NCI-H2029 (cell line): ENCODE data around the gene SERPIND1.
"Not testable (repeated sequence)": the region's sequence is repeated elsewhere in the genome, so short reads cannot be mapped to it uniquely, and the experiment has no call there.

ENCODE experiments used
- DNase-seq: peaks from one replicate; lab custom pipeline; 2025; lab: John Stamatoyannopoulos, UW

SERPIND1 gene

GRCh38 chr22:20773793-20774212 is at the start of gene SERPIND1:
SERPIND1 (plus strand) TSS chr22:20774113; CDS start chr22:20779313, 5,200 bp downstream.
- DNase-seq = no peak

- no peak for DNase-seq
These were observed 49.0 kb upstream of the SERPIND1 start for GRCh38 chr22:20724676-20725454.

- no peak for DNase-seq
These were observed 47.8 kb upstream of the SERPIND1 start for GRCh38 chr22:20725987-20726558.

- no peak for DNase-seq
These were observed 46.5 kb upstream of the SERPIND1 start for GRCh38 chr22:20727118-20728015.

- no peak for DNase-seq
These were observed 45.3 kb upstream of the SERPIND1 start for GRCh38 chr22:20728523-20729190.

GRCh38 chr22:20729194-20729593 is 44.7 kb upstream of the SERPIND1 start:
- no peak for DNase-seq

- not testable (repeated sequence) for DNase-seq
These were observed 41.5 kb upstream of the SERPIND1 start for GRCh38 chr22:20732431-20732830.

- not testable (repeated sequence) for DNase-seq
These were observed 38.4 kb upstream of the SERPIND1 start for GRCh38 chr22:20735356-20736162.

GRCh38 chr22:20736891-20737290 is 37.0 kb upstream of the SERPIND1 start:
- not testable (repeated sequence) for DNase-seq

GRCh38 chr22:20738394-20739089 is 35.4 kb upstream of the SERPIND1 start:
- DNase-seq = no peak

GRCh38 chr22:20740222-20740951 is 33.5 kb upstream of the SERPIND1 start:
- DNase-seq = no peak

- DNase-seq = no peak
These were observed 32.8 kb upstream of the SERPIND1 start for GRCh38 chr22:20741008-20741633.

GRCh38 chr22:20741634-20742581 is 32.0 kb upstream of the SERPIND1 start:
- DNase-seq = no peak

GRCh38 chr22:20742764-20743163 is 31.1 kb upstream of the SERPIND1 start:
- no peak for DNase-seq

GRCh38 chr22:20744456-20744855 is 29.5 kb upstream of the SERPIND1 start:
- DNase-seq = no peak

- no peak for DNase-seq
These were observed 28.8 kb upstream of the SERPIND1 start for GRCh38 chr22:20745119-20745518.

GRCh38 chr22:20746431-20747189 is 27.3 kb upstream of the SERPIND1 start:
- no peak for DNase-seq
